HG03103 (cell line): ENCODE measurements around the gene PHRF1.

Experiments used
- ATAC-seq: cut with Tn5 transposase; IDR thresholded peaks from one replicate; pipeline ENCODE4 v1.9.1; 2021; ENCODE audit warnings: low read depth; ENCODE audit not compliant: unreplicated experiment

Gene PHRF1

GRCh38 chr11:557328-558132 is 18.7 kb upstream of the PHRF1 start:
- ATAC-seq = no peak

DNA sequence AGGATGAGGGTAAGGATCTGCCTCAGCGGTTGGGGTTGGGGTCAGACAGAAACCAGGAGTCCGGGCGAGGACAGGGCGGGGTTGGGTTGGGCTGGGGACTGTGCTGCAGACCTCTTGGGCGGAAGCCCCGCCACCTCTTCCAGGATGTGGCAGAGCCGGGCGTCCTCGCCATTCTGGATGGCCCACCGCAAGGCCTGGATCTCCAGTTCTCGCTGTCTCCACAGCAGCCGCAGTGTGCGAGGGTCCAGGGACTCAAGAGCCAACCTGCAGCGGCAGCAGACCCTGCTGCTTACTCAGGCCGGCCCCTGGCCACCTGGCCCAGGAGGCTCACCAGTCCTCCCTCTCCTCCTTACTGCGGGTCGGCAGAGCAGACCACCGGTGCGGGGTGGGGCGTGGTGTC is 17.8 kb upstream of the PHRF1 start:
- ATAC-seq = no peak

DNA sequence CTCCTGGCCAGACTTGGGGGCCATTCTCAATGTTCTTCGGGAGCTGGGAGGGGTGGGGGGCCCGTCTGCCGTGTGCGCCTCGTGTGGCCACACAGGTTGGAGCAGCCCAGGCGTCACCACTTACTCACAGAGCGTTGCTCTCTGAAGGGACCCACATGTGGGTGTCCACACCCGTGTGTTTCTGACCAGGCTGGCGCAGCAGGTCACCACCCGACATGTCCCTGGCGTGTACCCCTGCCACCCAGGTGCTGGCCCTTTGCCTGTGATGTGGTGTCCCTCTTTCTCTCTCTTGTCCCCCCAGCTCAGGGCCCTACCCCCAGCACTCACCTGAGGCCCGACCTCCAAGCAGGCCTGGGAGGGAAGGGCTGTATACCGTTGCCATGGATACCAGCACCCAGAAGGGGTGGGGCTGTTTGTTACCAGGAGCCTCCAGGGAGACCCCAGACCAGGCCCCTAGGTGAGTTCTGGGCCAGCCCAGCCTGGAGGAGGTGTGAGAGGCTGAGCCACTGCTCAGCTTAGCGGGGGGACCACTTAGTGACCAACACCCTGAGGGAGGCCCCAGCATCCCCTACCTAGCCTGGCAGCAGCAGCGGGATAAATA is 17.1 kb upstream of the PHRF1 start:
- no peak for ATAC-seq

- ATAC-seq = no peak
Measured at GRCh38 chr11:559712-560304, 16.5 kb upstream of the PHRF1 start.

DNA sequence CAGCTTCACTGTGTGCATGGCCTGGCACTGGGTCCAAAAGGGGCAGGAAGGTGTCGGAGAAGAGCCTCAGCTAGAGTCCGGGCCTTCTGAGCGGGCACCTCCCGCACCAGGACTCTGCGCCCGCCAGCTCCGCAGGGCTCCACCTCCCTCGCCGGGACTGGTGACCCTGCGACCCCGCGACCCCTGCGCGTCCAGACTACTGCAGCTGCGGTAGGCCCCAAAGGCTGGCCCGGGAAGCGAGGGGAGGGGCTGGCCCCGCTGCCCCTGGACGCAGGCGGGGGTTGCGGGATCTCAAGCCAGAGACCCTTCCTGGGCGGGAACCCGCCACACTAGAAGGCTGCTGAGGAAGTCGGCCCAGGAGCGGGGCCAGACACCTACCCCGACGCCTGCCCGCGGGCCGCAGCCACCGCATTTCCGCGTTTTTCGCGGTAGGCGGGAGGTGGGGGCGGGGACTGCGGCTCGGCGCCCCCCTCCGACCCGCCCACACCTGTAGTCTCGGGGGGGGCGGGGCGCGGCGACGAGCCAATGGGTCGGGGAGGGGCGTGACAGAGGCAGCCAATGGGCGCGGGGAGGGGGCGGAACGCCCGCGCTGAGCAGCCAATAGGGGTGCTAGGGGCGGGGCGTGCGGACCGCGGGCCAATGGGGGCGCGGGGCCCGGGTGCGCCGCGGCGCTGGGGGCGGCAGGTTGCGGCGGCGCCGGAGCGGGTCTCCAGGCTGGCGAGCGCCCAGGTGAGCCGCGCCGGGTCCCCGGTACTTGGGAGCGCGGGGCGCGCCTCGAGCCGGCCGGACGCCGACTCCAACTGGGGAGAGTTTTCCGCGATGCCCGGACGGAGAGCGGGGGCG is 15.7 kb upstream of the PHRF1 start, which contains the start of the genes LMNTD2 and RASSF7:
TSS of gene LMNTD2 (minus strand) at position 434 of the 843 bp plus-strand sequence. CDS start at position 412, 22 bp downstream.
TSS of gene RASSF7 (plus strand) at position 666 of the 843 bp plus-strand sequence. CDS start 799 bp downstream, outside the sequence.
- ATAC-seq = peak; percentile 84

DNA sequence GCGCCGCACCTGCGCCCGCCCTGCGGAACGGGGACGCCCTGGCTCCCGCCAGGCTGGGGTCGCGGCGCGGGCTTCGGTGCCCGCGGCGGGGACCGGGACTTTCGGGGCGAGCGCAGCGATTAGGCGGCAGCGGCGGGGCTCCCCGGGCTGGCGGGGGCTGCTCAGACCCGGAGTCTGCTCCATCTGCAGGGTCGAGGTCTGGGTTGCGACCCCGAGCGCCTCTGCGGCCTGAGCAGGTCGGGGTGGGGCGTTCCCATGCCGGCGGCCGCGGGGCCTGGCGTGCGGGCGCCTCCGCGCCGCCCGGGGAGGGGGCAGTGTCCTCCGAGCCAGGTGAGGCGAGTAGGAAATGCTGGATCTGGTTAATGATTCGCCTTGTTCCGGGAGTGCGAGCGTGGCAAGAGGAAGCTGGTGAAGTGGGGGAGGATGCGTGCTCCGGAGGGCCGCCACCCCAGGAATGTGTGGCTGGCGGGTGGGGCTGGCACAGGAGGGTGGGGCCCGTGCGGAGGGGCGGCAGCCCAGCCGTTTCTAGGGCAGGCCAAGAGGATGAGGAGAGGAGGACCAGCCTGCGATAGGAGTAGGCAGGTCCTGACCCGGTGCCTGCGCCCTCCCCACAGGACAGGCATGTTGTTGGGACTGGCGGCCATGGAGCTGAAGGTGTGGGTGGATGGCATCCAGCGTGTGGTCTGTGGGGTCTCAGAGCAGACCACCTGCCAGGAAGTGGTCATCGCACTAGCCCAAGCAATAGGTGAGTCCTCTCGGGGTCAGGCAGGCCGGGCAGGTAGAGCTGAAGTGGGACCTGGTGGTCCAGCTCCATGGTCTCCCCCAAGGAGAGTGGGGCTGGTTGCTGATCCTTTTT is 14.9 kb upstream of the PHRF1 start:
- ATAC-seq = peak; percentile 26

- ATAC-seq = no peak
Measured at GRCh38 chr11:562046-562645, 14.1 kb upstream of the PHRF1 start.

GRCh38 chr11:563066-563811 is 13.0 kb upstream of the PHRF1 start:
- no peak for ATAC-seq

DNA sequence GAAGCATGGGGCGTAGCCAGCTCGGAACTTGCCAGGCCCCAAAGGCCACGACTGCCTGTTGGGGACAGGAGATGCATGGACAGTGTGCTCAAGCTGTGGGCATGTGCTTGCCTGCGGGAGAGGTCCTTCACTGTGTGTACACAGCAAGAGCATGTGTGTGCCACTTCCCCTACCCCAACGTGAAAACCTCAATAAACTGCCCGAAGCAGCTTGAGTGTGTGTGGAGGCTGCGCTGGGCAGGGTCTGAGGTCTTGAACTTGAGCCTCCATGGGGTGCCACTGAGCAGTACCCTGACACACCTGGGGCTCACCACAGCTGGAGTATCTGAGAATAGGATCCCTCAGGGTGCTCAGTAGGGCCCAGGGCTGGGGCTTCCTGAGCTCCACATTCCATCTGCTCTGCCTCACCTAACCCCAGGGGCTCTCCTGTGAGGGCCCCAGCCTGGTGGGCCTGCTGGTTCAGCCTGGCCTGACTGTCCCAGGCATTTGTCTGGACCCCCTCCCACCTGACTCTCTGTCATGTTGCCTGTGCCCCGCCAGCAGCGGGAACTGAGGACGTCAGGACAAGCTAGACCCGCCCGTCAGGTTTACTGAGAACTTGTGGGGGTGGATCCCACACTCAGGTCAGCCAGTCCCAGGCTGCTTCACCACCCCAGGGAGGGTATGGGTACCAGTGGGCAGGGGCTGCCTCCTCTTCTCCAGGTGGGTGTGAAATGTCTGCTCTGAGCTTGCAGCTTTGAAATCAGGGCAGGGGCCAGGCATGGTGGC is 12.3 kb upstream of the PHRF1 start:
- ATAC-seq = no peak

DNA sequence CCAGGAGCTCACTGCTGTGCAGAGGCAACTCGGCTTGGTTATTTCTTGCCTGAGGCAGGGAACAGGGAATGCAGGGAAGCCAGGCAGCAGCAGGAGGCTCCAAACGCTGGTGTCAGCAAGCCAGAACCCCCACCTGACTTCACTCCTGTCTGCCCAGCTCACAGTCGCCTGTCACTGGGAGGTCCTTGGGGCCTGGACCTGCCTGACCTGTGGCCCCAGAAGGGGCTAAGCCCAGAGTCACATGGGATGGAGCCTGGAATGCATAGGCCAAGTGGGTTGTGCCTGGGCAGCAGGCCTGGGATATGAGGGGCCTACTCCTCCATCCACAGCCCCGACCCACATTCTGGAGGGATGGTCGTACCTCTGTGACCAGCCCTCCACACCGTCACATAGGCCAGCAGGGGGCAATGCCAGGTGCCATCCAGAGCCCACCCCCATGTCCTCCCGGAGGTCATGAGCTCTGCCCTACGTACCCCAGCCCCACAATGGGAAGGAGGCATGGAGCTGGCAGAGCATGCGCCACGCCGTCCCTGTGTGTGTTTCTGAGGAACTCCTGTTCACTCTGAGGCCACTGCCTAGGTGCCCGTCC is 10.3 kb upstream of the PHRF1 start:
- ATAC-seq = no peak

GRCh38 chr11:567011-567628 is 9.2 kb upstream of the PHRF1 start:
- no peak for ATAC-seq

DNA sequence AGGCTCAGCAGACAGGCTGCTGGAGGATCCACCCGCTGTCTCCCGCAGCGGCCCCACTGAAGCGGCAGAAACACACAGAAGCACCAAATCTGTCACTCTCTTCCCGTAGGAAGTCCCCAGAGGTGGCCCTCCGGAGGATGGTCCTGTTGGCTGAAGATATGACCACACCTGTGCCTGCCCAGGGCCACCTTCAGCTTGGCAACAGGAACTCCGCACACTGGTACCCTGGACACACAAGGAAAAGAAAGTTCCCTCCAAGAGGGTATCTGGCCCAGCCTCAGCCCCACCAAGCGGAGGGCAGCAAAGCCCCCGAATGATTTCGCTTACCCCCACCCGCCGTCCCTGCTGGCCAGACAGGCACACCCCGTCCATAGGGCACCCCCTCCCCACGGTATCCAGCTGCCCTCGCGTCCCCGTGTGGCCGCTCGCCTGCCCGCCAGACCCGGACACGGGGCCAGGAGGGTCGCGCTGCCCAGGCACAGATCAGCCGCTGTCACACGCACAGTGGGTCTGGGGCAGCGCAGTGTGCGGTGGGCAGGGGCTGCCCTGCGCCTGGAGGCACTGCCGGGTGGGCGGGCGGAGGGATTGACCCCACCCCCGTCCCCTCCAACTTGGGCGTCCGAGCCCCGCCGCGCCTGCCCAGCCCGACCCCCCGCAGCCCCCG is 8.5 kb upstream of the PHRF1 start:
- peak; percentile 14 for ATAC-seq

DNA sequence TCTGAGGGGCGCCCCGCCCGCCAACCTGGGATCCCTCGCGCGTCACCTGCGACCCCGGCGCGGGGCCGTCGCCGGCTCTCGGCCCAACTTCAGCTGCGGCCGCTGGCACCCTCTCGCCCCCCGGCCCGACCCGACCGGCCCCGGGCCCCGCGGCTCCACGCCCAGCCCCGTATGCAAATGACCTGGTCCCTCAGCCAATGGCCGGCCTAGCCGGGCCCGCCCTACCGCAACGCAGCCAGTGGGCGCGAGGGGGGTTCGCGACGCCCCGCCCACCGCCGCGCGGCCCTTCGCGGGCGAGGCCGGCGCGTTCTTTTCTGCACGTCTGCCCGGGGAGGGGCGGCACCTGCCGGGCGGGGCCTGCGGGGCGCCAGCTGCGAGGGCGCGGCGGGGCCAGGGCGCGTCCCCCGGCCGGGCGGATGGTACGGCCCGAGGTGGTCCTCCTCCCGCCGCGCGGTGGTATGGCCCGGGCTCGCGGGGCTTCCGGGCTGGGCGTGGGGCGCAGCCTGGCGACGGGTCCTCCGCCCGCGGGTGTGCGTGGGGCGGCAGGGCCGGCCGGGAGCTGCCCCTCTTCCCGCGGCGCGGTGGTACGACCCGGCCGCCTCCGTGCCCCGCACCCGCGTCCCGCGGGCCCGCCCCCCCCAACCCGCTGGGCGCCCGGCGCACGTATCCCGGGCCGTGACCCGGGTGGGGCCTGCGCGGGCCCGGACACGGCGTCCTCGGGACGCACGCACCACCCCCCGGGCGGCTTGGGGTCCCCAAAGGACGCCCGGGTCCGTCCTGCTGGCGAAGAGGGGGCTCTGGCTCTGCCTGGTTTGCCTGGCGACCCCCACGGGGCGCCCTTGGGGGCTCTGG is 7.7 kb upstream of the PHRF1 start:
- peak; percentile 84 for ATAC-seq

DNA sequence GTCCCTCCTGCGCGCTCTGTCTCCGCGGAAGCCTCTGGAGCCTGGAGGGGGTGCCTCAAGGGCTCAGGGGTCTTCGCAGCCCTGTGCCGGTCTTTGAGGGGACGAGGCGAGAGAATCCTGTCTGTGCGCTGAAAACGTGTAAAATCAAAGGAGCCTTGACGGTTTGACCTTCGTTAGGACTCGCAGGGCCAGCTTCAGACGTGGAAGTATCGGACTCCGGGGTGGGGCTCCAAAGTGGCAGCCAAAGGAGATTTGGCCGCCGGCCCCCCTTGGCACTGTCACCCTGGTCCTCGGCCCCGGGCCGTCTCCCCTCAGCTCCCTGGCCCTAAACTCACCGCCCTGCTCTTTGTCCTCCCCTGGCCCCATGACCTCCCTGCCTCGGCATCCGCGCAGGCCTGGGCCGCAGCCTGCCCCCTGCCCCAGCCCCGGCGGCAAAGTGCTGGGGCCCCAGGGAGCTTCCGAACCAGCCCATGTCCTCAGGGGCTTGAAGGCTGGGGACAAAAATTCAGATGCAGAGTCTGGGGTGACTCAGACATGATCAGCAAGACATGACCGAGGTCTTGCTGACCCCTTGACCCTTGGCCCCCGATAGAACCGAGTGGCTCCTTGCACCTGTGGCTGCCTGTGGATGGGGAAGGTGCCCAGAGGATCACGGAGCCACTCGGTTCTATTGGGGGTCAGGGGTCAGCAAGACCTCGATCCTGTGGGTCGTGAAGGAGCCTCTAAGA is 6.9 kb upstream of the PHRF1 start:
- ATAC-seq = no peak

DNA sequence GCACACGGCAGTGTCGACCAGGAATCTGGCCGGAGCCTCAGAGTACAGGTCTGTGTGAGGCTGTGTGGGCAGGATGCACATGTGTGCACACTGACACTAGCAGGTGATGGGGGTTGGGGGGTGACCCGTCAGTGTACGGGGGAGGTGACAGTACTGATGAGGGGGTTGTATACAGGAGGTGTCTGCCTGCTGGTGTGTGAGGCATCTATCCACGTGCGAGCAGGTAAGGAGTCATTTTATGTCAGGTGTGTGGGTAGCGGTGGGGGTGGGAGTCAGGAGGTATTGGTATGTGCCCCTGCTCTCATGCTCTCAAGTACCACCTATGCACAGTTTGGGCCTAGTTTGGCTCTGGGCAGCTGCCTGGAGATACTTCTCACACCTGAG is 4.5 kb upstream of the PHRF1 start:
- no peak for ATAC-seq
